ENCODE measurements around the gene PGAM1.

- no peak for TF ChIP-seq MAX (IDR thresholded peaks at IDR 0.05)
- TF ChIP-seq FOSL1 (IDR thresholded peaks at IDR 0.05; ENCODE audit: low read depth), result no peak
- TF ChIP-seq, protein P1, sequence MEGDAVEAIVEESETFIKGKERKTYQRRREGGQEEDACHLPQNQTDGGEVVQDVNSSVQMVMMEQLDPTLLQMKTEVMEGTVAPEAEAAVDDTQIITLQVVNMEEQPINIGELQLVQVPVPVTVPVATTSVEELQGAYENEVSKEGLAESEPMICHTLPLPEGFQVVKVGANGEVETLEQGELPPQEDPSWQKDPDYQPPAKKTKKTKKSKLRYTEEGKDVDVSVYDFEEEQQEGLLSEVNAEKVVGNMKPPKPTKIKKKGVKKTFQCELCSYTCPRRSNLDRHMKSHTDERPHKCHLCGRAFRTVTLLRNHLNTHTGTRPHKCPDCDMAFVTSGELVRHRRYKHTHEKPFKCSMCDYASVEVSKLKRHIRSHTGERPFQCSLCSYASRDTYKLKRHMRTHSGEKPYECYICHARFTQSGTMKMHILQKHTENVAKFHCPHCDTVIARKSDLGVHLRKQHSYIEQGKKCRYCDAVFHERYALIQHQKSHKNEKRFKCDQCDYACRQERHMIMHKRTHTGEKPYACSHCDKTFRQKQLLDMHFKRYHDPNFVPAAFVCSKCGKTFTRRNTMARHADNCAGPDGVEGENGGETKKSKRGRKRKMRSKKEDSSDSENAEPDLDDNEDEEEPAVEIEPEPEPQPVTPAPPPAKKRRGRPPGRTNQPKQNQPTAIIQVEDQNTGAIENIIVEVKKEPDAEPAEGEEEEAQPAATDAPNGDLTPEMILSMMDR (IDR thresholded peaks at IDR 0.05 in 2 of 3, conservative IDR thresholded peaks at IDR 0.05 in 1 of 3; ENCODE audit: borderline replicate concordance in 1 of 3, insufficient read depth in 1 of 3, low read depth in 2 of 3, low read length in 2 of 3), result no peak
- TF ChIP-seq YY1 (IDR thresholded peaks at IDR 0.05; ENCODE audit: extremely low read depth, insufficient replicate concordance, low read depth, low read length), result no peak
- no peak for TF ChIP-seq ZBTB33 (IDR thresholded peaks at IDR 0.05; ENCODE audit: extremely low read depth, insufficient replicate concordance, low read length)
- no peak for TF ChIP-seq POLR2A (IDR thresholded peaks at IDR 0.05; ENCODE audit: borderline replicate concordance, extremely low read depth, insufficient read depth, insufficient read length)
- no peak for TF ChIP-seq RAD21 (IDR thresholded peaks at IDR 0.05; ENCODE audit: low read depth)
Measured at GRCh38 chr10:97454330-97455036, 28.5 kb downstream of the PGAM1 start.
